Measurements from ENCODE around the gene CGN.

CGN gene

DNA sequence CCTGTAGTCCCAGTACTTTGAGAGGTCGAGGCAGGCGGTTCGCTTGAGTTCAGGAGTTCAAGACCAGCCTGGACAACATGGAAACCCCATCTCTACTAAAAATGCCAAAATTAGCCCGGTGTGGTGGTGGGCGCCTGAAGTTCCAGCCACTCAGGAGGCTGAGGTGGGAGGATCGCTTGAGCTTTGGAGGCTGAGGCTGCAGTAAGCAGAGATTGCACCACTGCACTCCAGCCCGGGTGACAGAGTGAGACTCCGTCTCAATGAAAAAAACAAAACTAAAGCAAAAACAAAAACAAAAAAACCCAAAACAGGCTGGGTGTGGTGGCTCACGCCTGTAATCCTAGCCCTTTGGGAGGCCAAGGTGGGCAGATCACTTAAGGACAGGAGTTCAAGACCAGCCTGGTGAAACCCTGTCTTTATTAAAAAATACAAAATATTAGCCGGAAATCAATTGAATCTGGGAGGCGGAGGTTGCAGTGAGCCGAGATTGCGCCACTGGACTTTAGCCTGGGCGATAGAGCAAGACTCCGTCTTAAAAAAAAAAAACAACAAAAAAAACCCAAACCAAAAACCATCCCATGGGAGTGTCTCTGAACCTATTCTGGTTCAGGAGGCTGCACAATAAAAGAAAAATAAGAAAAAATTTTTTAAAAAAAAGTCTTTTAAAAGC is 1.7 kb upstream of the CGN start:
- Histone ChIP-seq H3K27ac (no peak overlapping the region), H3K36me3 (no peaks in the 10 kb centered on the region), H3K4me3 (ENCODE audit: low read depth, low read length) (no peak overlapping the region), H3K27me3 (ENCODE audit: insufficient read depth, low read depth, severe bottlenecking) (peaks cover 33% of the 10 kb centered on the region), H3K9me3 (ENCODE audit: severe bottlenecking) (no peaks in the 10 kb centered on the region)
- no peak for DNase-seq
- TF ChIP-seq, protein P1, sequence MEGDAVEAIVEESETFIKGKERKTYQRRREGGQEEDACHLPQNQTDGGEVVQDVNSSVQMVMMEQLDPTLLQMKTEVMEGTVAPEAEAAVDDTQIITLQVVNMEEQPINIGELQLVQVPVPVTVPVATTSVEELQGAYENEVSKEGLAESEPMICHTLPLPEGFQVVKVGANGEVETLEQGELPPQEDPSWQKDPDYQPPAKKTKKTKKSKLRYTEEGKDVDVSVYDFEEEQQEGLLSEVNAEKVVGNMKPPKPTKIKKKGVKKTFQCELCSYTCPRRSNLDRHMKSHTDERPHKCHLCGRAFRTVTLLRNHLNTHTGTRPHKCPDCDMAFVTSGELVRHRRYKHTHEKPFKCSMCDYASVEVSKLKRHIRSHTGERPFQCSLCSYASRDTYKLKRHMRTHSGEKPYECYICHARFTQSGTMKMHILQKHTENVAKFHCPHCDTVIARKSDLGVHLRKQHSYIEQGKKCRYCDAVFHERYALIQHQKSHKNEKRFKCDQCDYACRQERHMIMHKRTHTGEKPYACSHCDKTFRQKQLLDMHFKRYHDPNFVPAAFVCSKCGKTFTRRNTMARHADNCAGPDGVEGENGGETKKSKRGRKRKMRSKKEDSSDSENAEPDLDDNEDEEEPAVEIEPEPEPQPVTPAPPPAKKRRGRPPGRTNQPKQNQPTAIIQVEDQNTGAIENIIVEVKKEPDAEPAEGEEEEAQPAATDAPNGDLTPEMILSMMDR (IDR thresholded peaks at IDR 0.05; ENCODE audit: low read depth, low read length), result no peak

DNA sequence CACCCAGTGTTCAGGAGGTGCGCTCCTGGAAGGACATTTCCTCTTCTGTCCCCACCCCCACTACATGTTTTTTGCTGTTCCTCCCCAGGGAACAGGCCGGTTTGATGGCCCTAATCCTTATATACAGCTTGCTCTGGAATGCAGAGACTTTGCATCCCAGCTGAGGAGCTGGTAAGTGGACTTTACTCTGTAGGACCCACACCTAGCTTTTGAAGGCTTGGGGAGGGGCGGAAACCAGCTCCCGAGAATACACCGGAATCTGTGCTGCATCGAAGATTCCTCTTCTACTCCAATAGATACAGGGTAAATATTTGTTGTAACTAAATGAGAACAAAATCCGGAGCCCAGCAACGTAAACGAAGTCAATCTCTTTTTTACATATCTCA is 1.2 kb upstream of the CGN start:
- Histone ChIP-seq H3K9me3 (ENCODE audit: severe bottlenecking) (no peaks in the 10 kb centered on the region), H3K27ac (no peak overlapping the region), H3K36me3 (no peaks in the 10 kb centered on the region), H3K4me3 (ENCODE audit: low read depth, low read length) (no peak overlapping the region), H3K27me3 (ENCODE audit: insufficient read depth, low read depth, severe bottlenecking) (peaks cover 33% of the 10 kb centered on the region)
- TF ChIP-seq, protein P1 (IDR thresholded peaks at IDR 0.05; ENCODE audit: low read depth, low read length), result no peak
- no peak for DNase-seq

DNA sequence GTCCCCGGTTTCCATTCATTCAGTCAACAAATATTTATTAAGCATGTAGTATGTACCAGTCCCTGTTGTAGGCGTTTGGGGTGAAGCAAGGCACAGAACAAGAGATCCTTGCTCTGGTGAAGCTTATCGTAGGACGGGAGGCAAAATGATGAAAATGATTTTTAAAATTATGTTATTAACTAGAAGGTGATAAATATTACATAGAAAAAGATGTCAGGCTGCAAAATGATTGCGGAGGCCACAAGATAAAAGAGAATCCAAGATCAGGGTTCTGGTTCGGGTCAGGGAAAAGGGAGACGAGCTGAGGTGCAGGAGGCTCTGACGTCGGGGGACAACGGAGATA is 602 bp upstream of the CGN start:
- Histone ChIP-seq H3K9me3 (ENCODE audit: severe bottlenecking) (no peaks in the 10 kb centered on the region), H3K27me3 (ENCODE audit: insufficient read depth, low read depth, severe bottlenecking) (peaks cover 33% of the 10 kb centered on the region), H3K36me3 (no peaks in the 10 kb centered on the region), H3K27ac (peak overlapping the region; percentile 16; the same call in 1 of the 2 replicates), H3K4me3 (ENCODE audit: low read depth, low read length) (peak overlapping the region; percentile 73)
- TF ChIP-seq, protein P1 (IDR thresholded peaks at IDR 0.05; ENCODE audit: low read depth, low read length), result no peak
- no peak for DNase-seq

DNA sequence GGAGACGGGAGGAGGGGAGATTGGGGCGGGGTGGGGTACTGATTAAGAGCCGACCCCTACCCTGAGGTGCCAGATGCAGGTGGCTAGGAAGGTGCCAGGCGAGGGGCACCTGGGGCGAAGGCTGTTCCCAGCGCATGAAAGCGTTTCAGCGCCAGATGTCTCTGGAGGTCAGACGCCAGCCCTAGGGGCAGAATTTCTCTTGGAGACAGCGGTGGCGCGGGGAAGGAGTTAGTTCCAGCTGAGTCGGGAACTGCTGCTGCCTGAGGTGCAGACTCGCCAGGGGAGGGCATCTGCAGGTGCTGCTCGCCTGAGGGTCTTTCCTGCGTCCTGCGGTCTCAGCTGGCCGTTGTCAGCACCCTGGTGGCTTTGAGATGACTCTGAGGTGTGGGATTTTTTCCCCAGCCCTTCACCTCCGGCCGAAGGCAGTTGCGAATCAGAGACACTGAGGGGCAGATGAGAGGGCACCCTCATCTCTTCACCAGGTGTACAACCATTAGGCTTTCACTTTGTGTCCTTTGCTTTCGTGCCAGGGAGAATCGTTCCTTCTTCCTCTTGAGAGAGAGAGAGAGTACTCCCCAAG is 539 bp downstream of the CGN start:
- H3K9me3 ChIP-seq (ENCODE audit: severe bottlenecking), result no peaks in the 10 kb centered on the region
- H3K4me3 ChIP-seq (ENCODE audit: low read depth, low read length), result peak overlapping the region; percentile 73
- DNase-seq, result peak; percentile 78
- TF ChIP-seq, protein P1 (IDR thresholded peaks at IDR 0.05; ENCODE audit: low read depth, low read length), result peak; percentile 44
- H3K27me3 ChIP-seq (ENCODE audit: insufficient read depth, low read depth, severe bottlenecking), result peaks cover 33% of the 10 kb centered on the region
- no peaks in the 10 kb centered on the region for H3K36me3 ChIP-seq
- H3K27ac ChIP-seq, result no peak overlapping the region

DNA sequence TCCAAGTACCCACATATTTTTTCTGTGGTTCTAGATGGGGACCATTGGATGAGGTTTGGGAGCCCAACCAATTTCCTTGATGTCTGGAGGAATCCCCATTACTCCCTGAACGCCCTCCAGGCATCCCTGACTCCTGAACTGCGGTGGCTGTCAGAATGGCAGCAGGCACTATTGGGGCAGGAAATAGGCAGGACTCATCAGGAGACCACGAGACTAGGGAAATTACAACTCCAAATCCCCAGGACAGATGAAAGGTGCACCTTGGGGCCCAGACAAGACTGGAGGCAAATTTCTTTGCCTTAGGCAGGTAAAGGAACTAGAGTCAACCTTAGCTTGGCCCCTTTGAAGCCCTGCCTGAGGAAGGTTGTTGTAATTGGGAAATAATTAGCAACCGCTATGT is 1.1 kb downstream of the CGN start:
- H3K9me3 ChIP-seq (ENCODE audit: severe bottlenecking), result no peaks in the 10 kb centered on the region
- no peak overlapping the region for H3K27ac ChIP-seq
- TF ChIP-seq, protein P1 (IDR thresholded peaks at IDR 0.05; ENCODE audit: low read depth, low read length), result no peak
- no peaks in the 10 kb centered on the region for H3K36me3 ChIP-seq
- peaks cover 33% of the 10 kb centered on the region for H3K27me3 ChIP-seq (ENCODE audit: insufficient read depth, low read depth, severe bottlenecking)
- DNase-seq, result no peak
- no peak overlapping the region; the same call in 1 of the 2 replicates for H3K4me3 ChIP-seq (ENCODE audit: low read depth, low read length)

Measured in WERI-Rb-1 (cell line).